Measurements from ENCODE around the gene PACRG.

DNA sequence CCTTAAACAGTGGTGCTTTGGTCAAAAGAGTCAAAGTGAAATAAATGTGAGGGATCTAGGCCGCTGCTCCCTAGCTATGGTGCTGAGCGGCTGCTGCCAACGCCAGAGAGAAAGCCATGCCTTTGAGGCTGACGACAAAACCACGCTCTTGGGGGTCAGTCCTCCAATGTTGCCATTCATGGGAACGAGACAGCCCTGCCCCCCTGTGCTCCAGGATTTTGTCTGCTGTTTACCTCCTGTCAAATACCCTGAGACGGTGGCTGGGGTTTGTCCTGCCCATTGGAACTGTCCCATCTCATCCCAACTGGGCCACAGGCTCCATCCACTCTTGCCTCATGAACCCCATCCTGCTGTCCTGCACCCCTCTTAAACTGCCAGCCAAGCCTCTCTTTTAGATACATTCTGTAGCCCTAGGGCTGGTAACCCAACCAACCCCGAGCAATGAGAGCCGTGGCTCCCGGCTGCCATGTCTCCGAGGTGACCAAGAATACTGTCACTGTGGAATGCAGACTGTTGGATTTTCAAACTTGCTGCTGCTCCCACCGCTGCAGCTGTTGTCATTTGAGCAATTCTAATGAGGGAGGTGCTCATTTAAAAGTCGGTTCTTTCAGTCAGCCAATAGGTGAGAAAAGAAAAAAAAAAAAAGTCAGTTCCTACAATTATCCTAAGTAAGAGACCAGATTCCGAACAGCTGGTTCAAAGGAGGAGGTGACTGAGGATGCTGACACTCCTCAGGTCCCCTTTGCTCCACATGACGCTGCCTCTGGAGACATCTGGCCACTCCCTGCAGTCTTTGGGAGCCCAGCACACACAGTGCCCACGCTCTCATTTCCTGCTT is 613.7 kb downstream of the PACRG start:
- TF ChIP-seq POLR2A (IDR thresholded peaks at IDR 0.05) = no peak
- TF ChIP-seq, protein P1, sequence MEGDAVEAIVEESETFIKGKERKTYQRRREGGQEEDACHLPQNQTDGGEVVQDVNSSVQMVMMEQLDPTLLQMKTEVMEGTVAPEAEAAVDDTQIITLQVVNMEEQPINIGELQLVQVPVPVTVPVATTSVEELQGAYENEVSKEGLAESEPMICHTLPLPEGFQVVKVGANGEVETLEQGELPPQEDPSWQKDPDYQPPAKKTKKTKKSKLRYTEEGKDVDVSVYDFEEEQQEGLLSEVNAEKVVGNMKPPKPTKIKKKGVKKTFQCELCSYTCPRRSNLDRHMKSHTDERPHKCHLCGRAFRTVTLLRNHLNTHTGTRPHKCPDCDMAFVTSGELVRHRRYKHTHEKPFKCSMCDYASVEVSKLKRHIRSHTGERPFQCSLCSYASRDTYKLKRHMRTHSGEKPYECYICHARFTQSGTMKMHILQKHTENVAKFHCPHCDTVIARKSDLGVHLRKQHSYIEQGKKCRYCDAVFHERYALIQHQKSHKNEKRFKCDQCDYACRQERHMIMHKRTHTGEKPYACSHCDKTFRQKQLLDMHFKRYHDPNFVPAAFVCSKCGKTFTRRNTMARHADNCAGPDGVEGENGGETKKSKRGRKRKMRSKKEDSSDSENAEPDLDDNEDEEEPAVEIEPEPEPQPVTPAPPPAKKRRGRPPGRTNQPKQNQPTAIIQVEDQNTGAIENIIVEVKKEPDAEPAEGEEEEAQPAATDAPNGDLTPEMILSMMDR (IDR thresholded peaks at IDR 0.05) = no peak

Measured in testis (tissue), 2 donors.